ENCODE results near the gene TOP1.
A peak's percentile ranks its signal among the peaks of the same experiment; 100 is the strongest.

TOP1 gene

GRCh38 chr20:41038149-41038877 is 9.7 kb downstream of the TOP1 start:
- no peak for DNase-seq

- DNase-seq, result no peak
Measured at GRCh38 chr20:41038878-41039404, 10.3 kb downstream of the TOP1 start.

- no peak for DNase-seq
Measured at GRCh38 chr20:41040855-41041254, 12.2 kb downstream of the TOP1 start.

- no peak for DNase-seq
Measured at GRCh38 chr20:41041693-41042092, 13.1 kb downstream of the TOP1 start.

- no peak for DNase-seq
Measured at GRCh38 chr20:41044409-41045062, 15.9 kb downstream of the TOP1 start.

GRCh38 chr20:41045671-41046070 is 17.0 kb downstream of the TOP1 start:
- DNase-seq, result no peak

GRCh38 chr20:41046716-41047115 is 18.1 kb downstream of the TOP1 start:
- DNase-seq, result peak; percentile 12

- no peak for DNase-seq
Measured at GRCh38 chr20:41047279-41047974, 18.8 kb downstream of the TOP1 start.

GRCh38 chr20:41047975-41048305 is 19.3 kb downstream of the TOP1 start:
- no peak for DNase-seq

GRCh38 chr20:41048461-41049301 is 20.1 kb downstream of the TOP1 start:
- no peak for DNase-seq

- DNase-seq, result no peak
Measured at GRCh38 chr20:41049451-41049850, 20.8 kb downstream of the TOP1 start.

- no peak for DNase-seq
Measured at GRCh38 chr20:41050361-41051008, 21.9 kb downstream of the TOP1 start.

- no peak for DNase-seq
Measured at GRCh38 chr20:41051009-41051825, 22.6 kb downstream of the TOP1 start.

GRCh38 chr20:41052742-41053419 is 24.3 kb downstream of the TOP1 start:
- DNase-seq, result no peak

- no peak for DNase-seq
Measured at GRCh38 chr20:41054070-41054846, 25.6 kb downstream of the TOP1 start.

- no peak for DNase-seq
Measured at GRCh38 chr20:41054847-41055230, 26.2 kb downstream of the TOP1 start.

GRCh38 chr20:41055679-41056078 is 27.1 kb downstream of the TOP1 start:
- no peak for DNase-seq

- peak; percentile 40 for DNase-seq
Measured at GRCh38 chr20:41057999-41058673, 29.5 kb downstream of the TOP1 start.

Measured in stimulated activated CD4-positive, alpha-beta T cell treated with anti-CD3 and anti-CD28 coated beads, Interleukin-1b, Interleukin-23, amount 100 ng/mL, for 48 hours (primary cell).